HepG2 (cell line): Measurements from ENCODE around the gene MRPL3. TPM values are rescaled to one million over a fixed set of nuclear protein-coding genes. Genes with fewer than 3 reads are reported as not detected.

Experiments
- ATAC-seq: fragments of 200-7000 bp; cut with Tn5 transposase; 3 replicates; pipeline ENCODE4 v1.9.1; 2020; ENCODE audit warnings: mild to moderate bottlenecking, moderate library complexity
- BruUV-seq: library from RNA; stranded (reverse); fragments of 400-500 nt; replicated peaks from 2 replicates; lab custom pipeline; 2021; lab: Mats Ljungman, UMichigan
- CTCF ChIA-PET: fragments of 300-600 bp; formaldehyde crosslinking; extraction: SDS; loops from one replicate; lab custom pipeline; 2021; ENCODE audit warnings: low total read pairs, inconsistent platforms, low intra/inter-chr PET ratio; lab: Yijun Ruan, JAX
- POLR2A ChIA-PET: fragments of 350-600 bp; sonication (Branson Sonifier 250); formaldehyde crosslinking; loops from one replicate; lab custom pipeline; 2020; ENCODE audit warnings: antibody characterized with exemption, inconsistent platforms; lab: Yijun Ruan, JAX
- DNase-seq: peaks from one replicate; pipeline ENCODE4 v3.0.0-alpha.2; 2015; ENCODE audit warnings: low spot score
- FAIRE-seq: peaks from 3 replicates; lab custom pipeline; 2011; peaks lifted over from hg19 to GRCh38; lab: Jason Lieb, UNC
- H2AFZ ChIP-seq: one replicate; pipeline ENCODE4 v1.6.1; 2011; ENCODE audit warnings: low read length, inconsistent platforms
- H3K27ac ChIP-seq: fragments of 300-600 bp; 3 replicates; pipeline ENCODE4 v1.8.0; 2011; ENCODE audit warnings: mixed run types, mild to moderate bottlenecking, mixed read lengths, low read length, inconsistent platforms; ENCODE audit not compliant: insufficient read depth; ENCODE audit errors: extremely low read length
- H3K27me3 ChIP-seq, 2 experiments: fragments of 200-600 bp in 1 of 2; 2 replicates in 1 of 2; 3 replicates in 1 of 2; pipeline versions ENCODE4 v1.6.0 to v1.8.0; 2011; ENCODE audit warnings: low read length in 2 of 2, mild to moderate bottlenecking in 2 of 2, moderate library complexity in 2 of 2, inconsistent platforms in 1 of 2; ENCODE audit not compliant: insufficient read depth in 2 of 2, control insufficient read depth in 1 of 2
- H3K36me3 ChIP-seq, 2 experiments: fragments of 200-600 bp in 1 of 2; replicated peaks in 1 of 2; 2 replicates in 1 of 2; 3 replicates in 1 of 2; pipeline versions ENCODE4 v1.5.1 to v1.8.0; 2011; ENCODE audit warnings: low read length in 2 of 2, inconsistent platforms in 1 of 2; ENCODE audit not compliant: insufficient read depth in 2 of 2, control insufficient read depth in 1 of 2
- H3K4me1 ChIP-seq: 2 replicates; pipeline ENCODE4 v1.5.1; 2012; ENCODE audit warnings: low read length, inconsistent platforms; ENCODE audit not compliant: insufficient read depth
- H3K4me2 ChIP-seq: 2 replicates; pipeline ENCODE4 v1.6.0; 2011; ENCODE audit warnings: low read depth, low read length, inconsistent platforms
- H3K4me3 ChIP-seq, 3 experiments: fragments of 200-600 bp in 1 of 3; sonication (generic), shearing (Covaris generic) in 1 of 3; replicated peaks in 1 of 3; 2 replicates each; pipeline ENCODE4 v1.5.1; 2011 to 2016; ENCODE audit warnings: low read length in 3 of 3, inconsistent platforms in 2 of 3, low read depth in 2 of 3, mild to moderate bottlenecking in 2 of 3, control low read depth in 1 of 3, mixed read lengths in 1 of 3; ENCODE audit not compliant: insufficient read depth in 1 of 3
- H3K79me2 ChIP-seq: one replicate; pipeline ENCODE4 v1.6.1; 2011; ENCODE audit warnings: low read length, inconsistent platforms; ENCODE audit not compliant: insufficient read depth
- H3K9ac ChIP-seq: 2 replicates; pipeline ENCODE4 v1.6.0; 2011; ENCODE audit warnings: mild to moderate bottlenecking, low read depth, low read length, inconsistent platforms; ENCODE audit not compliant: insufficient read depth
- H3K9me3 ChIP-seq: 2 replicates; pipeline ENCODE4 v1.5.1; 2012; ENCODE audit warnings: mild to moderate bottlenecking, low read length
- H4K20me1 ChIP-seq: 2 replicates; pipeline ENCODE4 v1.6.0; 2011; ENCODE audit warnings: inconsistent platforms, mild to moderate bottlenecking, low read length, moderate library complexity; ENCODE audit not compliant: insufficient read depth
- FLYWCH1 ChIP-seq: sonication (generic); formaldehyde crosslinking; IDR thresholded peaks from 2 replicates; pipeline ENCODE4 v1.8.1; 2023; ENCODE audit warnings: mild to moderate bottlenecking, missing genetic modification reagents
- JUN ChIP-seq: sonication (generic); formaldehyde crosslinking; IDR thresholded peaks from 2 replicates; pipeline ENCODE4 v1.4.0; 2020; ENCODE audit warnings: mild to moderate bottlenecking, missing genetic modification reagents
- SIX1 ChIP-seq: sonication (generic); formaldehyde crosslinking; IDR thresholded peaks from 2 replicates; pipeline ENCODE4 v1.4.0; 2020; ENCODE audit warnings: missing genetic modification reagents, borderline replicate concordance
- ZNF10 ChIP-seq: sonication (generic); formaldehyde crosslinking; IDR thresholded peaks from 2 replicates; pipeline ENCODE4 v1.4.0; 2020; ENCODE audit warnings: mild to moderate bottlenecking, low read depth, missing genetic modification reagents, borderline replicate concordance
- ZNF207 ChIP-seq: fragments of 450-650 bp; IDR thresholded peaks from 2 replicates; pipeline ENCODE4 v1.6.1; 2016; ENCODE audit warnings: antibody characterized with exemption, borderline replicate concordance
- ZNF260 ChIP-seq: sonication (generic); formaldehyde crosslinking; IDR thresholded peaks from 2 replicates; pipeline ENCODE4 v1.4.0; 2020; ENCODE audit warnings: missing genetic modification reagents, low read depth, mild to moderate bottlenecking, borderline replicate concordance
- ZNF703 ChIP-seq: sonication (generic); formaldehyde crosslinking; IDR thresholded peaks from 2 replicates; pipeline ENCODE4 v1.5.1; 2020; ENCODE audit warnings: missing genetic modification reagents, mild to moderate bottlenecking, moderate library complexity, borderline replicate concordance
- ZSCAN29 ChIP-seq: sonication (generic); formaldehyde crosslinking; conservative IDR thresholded peaks from 2 replicates; pipeline ENCODE4 v1.4.0; 2020; ENCODE audit warnings: mild to moderate bottlenecking, missing genetic modification reagents
- ZZZ3 ChIP-seq: sonication (generic); formaldehyde crosslinking; IDR thresholded peaks from 2 replicates; pipeline ENCODE4 v1.4.0; 2020; ENCODE audit warnings: missing genetic modification reagents, mild to moderate bottlenecking, borderline replicate concordance
- WGBS: methylation state at CpG from one replicate; pipeline ENCODE4 v1.1.6; 2017; ENCODE audit warnings: low lambda C conversion rate; 5-methylcytosine and 5-hydroxymethylcytosine counted together
- in situ Hi-C: cut with HindIII; loops from 2 replicates; pipeline ENCODE4 v1.10.0; 2017; ENCODE audit warnings: low pct_unique_long_range_greater_than_20kb; ENCODE audit not compliant: extremely low pct_ligation_motif_present
- intact Hi-C: fragments of 100-400 bp; cut with micrococcal nuclease; formaldehyde crosslinking; loops from one replicate; pipeline ENCODE4 v1.10.0; 2022; ENCODE audit not compliant: unreplicated experiment
- polyA plus RNA-seq, 8 experiments: library from polyadenylated mRNA; depleted of rRNA in 3 of 8; stranded (reverse) in 7 of 8; unstranded in 1 of 8; fragments of >200 nt; fragmentation: Illumina TruSeq in 4 of 8; extraction: Trizol in 4 of 8; gene quantifications; 2 replicates each; pipeline versions ENCODE4 v1.2.1 to v1.2.3, GENCODE V29; 2011 to 2016; ENCODE audit warnings: low read depth in 4 of 8, missing spikeins in 1 of 8, mixed read lengths in 1 of 8; ENCODE audit not compliant: insufficient read depth in 1 of 8
- total RNA-seq, 5 experiments: library from RNA; depleted of rRNA; stranded (reverse); fragments of >200 nt; fragmentation: Illumina TruSeq; extraction: Trizol; gene quantifications; 2 replicates each; pipeline ENCODE4 v1.2.3, GENCODE V29; 2016; ENCODE audit warnings: low read depth in 1 of 5
- TF ChIP-seq, protein P1 (sequence below): sonication (generic); formaldehyde crosslinking; IDR thresholded peaks from 2 replicates; pipeline ENCODE4 v1.5.0; 2020; ENCODE audit warnings: missing genetic modification reagents
- TF ChIP-seq, protein P2 (sequence below): sonication (generic); formaldehyde crosslinking; IDR thresholded peaks from 2 replicates; pipeline ENCODE4 v1.8.0; 2022; ENCODE audit warnings: mild to moderate bottlenecking, missing genetic modification reagents, moderate library complexity

Gene MRPL3
- total and polyA plus RNA-seq, 2 of the 13 experiments (the other 11 are each of a cell fraction or from before 2014, with no cell fraction given): 114 to 172 TPM

DNA sequence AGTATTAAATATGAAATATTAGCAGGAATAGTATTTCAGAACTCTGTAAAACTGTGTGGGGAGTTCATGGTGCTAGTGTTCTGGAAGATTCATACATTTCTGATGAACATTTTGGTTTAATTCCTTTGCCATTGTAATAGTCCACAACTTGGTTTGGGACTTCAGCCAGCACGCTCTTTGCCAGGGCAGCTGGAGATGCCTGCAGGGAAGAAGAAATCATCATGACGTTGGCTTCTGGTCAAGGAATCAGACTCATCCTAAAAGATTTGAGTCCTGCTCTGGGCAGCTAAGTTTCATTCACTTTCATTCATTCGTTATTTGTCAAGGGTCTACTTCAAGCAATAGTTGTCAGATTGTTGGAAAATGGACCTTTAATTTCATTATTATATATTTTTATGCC, 32.4 kb upstream of the MRPL3 start:
- TF ChIP-seq JUN (no peak), ZNF207 (no peak), ZNF703 (no peak), ZZZ3 (no peak), ZNF10 (no peak), FLYWCH1 (no peak), SIX1 (CRISPR knock-in tag) (no peak), ZNF260 (no peak), ZSCAN29 (CRISPR knock-in tag) (no peak)
- TF ChIP-seq, protein P1, sequence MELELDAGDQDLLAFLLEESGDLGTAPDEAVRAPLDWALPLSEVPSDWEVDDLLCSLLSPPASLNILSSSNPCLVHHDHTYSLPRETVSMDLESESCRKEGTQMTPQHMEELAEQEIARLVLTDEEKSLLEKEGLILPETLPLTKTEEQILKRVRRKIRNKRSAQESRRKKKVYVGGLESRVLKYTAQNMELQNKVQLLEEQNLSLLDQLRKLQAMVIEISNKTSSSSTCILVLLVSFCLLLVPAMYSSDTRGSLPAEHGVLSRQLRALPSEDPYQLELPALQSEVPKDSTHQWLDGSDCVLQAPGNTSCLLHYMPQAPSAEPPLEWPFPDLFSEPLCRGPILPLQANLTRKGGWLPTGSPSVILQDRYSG: no peak
- TF ChIP-seq, protein P2, sequence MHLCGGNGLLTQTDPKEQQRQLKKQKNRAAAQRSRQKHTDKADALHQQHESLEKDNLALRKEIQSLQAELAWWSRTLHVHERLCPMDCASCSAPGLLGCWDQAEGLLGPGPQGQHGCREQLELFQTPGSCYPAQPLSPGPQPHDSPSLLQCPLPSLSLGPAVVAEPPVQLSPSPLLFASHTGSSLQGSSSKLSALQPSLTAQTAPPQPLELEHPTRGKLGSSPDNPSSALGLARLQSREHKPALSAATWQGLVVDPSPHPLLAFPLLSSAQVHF (CRISPR knock-in tag): no peak
- BruUV-seq: no TSS peak
- Histone ChIP-seq H3K4me3 (no peak overlapping the region), H2AFZ (no peak overlapping the region), H3K9me3 (no peaks in the 10 kb centered on the region), H3K27me3 (no peaks in the 10 kb centered on the region), H3K79me2 (no peaks in the 10 kb centered on the region), H3K4me1 (no peaks in the 10 kb centered on the region), H3K36me3 (no peaks in the 10 kb centered on the region), H3K9ac (no peak overlapping the region), H3K27ac (no peak overlapping the region), H3K4me2 (no peak overlapping the region), H4K20me1 (no peaks in the 10 kb centered on the region)
- intact Hi-C loops: no loop called here
- CTCF ChIA-PET: no interaction called here
- POLR2A ChIA-PET: no interaction called here
- FAIRE-seq: no peak
- DNase-seq: no peak
- in situ Hi-C loops: no loop called here
- ATAC-seq: no peak
- 13% methylated on average over 3 of the region's 3 CpGs for WGBS
